Globus pallidus (tissue), 1 donor: ENCODE measurements around the gene CDO1.
A peak's percentile ranks its signal among the peaks of the same experiment; 100 is the strongest.
"Not testable (repeated sequence)": the region's sequence is repeated elsewhere in the genome, so short reads cannot be mapped to it uniquely, and the experiment has no call there.

Experiments used
- DNase-seq: peaks from one replicate; pipeline ENCODE4 v3.0.0-alpha.2; 2015; ENCODE audit warnings: low spot score

Gene CDO1

GRCh38 chr5:115829913-115830312, 13.5 kb upstream of the CDO1 start:
- no peak for DNase-seq

GRCh38 chr5:115825948-115826347, 9.5 kb upstream of the CDO1 start:
- DNase-seq, result no peak

GRCh38 chr5:115824983-115825382, 8.5 kb upstream of the CDO1 start:
- not testable (repeated sequence) for DNase-seq

GRCh38 chr5:115820846-115821245, 4.4 kb upstream of the CDO1 start:
- DNase-seq, result no peak

- peak; percentile 46 for DNase-seq
These were observed 2.4 kb upstream of the CDO1 start for GRCh38 chr5:115818821-115819220.

- DNase-seq, result no peak
These were observed 927 bp upstream of the CDO1 start for GRCh38 chr5:115817386-115817785.

GRCh38 chr5:115815693-115816225, 700 bp downstream of the CDO1 start:
- no peak for DNase-seq

- no peak for DNase-seq
These were observed 1.3 kb downstream of the CDO1 start for GRCh38 chr5:115815006-115815692.

GRCh38 chr5:115813719-115814118, 2.7 kb downstream of the CDO1 start:
- DNase-seq, result no peak

GRCh38 chr5:115812372-115812771, 4.1 kb downstream of the CDO1 start:
- DNase-seq, result no peak

GRCh38 chr5:115811406-115811805, 5.1 kb downstream of the CDO1 start:
- DNase-seq, result no peak

- no peak for DNase-seq
These were observed 5.7 kb downstream of the CDO1 start for GRCh38 chr5:115810761-115811160.

GRCh38 chr5:115809946-115810345, 6.5 kb downstream of the CDO1 start:
- DNase-seq, result no peak

- not testable (repeated sequence) for DNase-seq
These were observed 8.4 kb downstream of the CDO1 start for GRCh38 chr5:115808066-115808465.

GRCh38 chr5:115807654-115808052, 8.8 kb downstream of the CDO1 start:
- no peak for DNase-seq

- DNase-seq, result no peak
These were observed 9.3 kb downstream of the CDO1 start for GRCh38 chr5:115806986-115807653.

- DNase-seq, result no peak
These were observed 14.5 kb downstream of the CDO1 start for GRCh38 chr5:115801984-115802383.

GRCh38 chr5:115801152-115801551, 15.3 kb downstream of the CDO1 start:
- no peak for DNase-seq

GRCh38 chr5:115800108-115800507, 16.4 kb downstream of the CDO1 start:
- no peak for DNase-seq

GRCh38 chr5:115798252-115798651, 18.2 kb downstream of the CDO1 start:
- DNase-seq, result no peak

GRCh38 chr5:115796656-115797055, 19.8 kb downstream of the CDO1 start:
- DNase-seq, result no peak

- DNase-seq, result no peak
These were observed 20.8 kb downstream of the CDO1 start for GRCh38 chr5:115795700-115796099.

- no peak for DNase-seq
These were observed 28.0 kb downstream of the CDO1 start for GRCh38 chr5:115788440-115788839.

- DNase-seq, result no peak
These were observed 29.0 kb downstream of the CDO1 start for GRCh38 chr5:115787426-115787825.
